ENCODE data around the gene ACSF3.
"Not testable (repeated sequence)": the region's sequence is repeated elsewhere in the genome, so short reads cannot be mapped to it uniquely, and the experiment has no call there.

ACSF3 gene

GRCh38 chr16:89073346-89074071 is 20.1 kb upstream of the ACSF3 start:
- no peak for DNase-seq (ENCODE audit: low spot score)

DNA sequence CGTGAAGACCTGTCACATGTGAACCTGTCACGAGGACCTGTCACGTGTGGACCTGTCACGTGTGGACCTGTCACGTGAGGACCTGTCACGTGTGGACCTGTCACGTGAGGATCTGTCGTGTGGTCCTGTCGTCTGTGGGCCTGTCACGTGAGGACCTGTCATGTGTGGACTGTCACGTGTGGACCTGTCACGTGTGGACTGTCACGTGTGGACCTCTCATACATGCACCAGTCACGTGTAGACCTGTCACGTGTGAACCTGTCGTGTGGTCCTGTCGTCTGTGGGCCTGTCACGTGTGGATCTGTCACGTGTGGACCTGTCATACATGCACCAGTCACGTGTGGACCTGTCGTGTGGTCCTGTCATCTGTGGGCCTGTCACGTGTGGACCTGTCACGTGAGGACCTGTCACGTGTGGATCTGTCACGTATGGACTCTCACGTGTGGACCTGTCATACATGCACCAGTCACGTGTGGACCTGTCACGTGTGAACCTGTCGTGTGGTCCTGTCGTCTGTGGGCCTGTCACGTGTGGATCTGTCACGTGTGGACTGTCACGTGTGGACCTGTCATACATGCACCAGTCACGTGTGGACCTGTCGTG is 19.5 kb upstream of the ACSF3 start:
- not testable (repeated sequence) for DNase-seq (ENCODE audit: low spot score)

- DNase-seq (ENCODE audit: low spot score) = no peak
These were observed 18.6 kb upstream of the ACSF3 start for GRCh38 chr16:89074803-89075688.

- no peak for DNase-seq (ENCODE audit: low spot score)
These were observed 17.5 kb upstream of the ACSF3 start for GRCh38 chr16:89076159-89076558.

- no peak for DNase-seq (ENCODE audit: low spot score)
These were observed 16.6 kb upstream of the ACSF3 start for GRCh38 chr16:89077076-89077475.

- no peak for DNase-seq (ENCODE audit: low spot score)
These were observed 15.5 kb upstream of the ACSF3 start for GRCh38 chr16:89078172-89078571.

DNA sequence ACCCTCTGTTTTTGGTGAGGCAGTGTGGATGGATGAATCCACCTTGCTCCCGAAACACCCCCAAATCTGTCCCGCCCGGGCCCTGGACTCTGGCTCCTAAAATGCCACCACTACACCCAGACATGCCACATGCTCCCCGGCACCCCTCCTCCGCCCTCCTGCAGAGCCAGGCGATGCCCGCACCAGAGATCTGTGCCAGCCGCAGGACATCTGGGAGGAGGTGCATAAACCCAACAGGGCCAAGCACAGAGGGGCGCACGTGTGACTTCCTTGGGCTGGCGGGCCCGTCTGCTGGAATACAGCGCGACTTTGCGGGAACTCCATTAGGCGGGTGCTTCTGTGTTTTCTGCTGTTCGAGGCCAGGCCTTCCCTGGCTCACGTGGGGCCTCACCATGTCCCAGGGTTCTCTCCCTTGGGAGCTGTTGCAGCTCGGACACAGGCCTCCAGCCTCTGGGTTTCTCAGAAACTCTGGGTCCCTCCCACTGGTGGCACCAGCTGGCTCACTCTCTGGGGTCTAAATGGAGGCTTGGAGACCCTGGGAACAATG is 14.1 kb upstream of the ACSF3 start:
- DNase-seq (ENCODE audit: low spot score) = no peak

DNA sequence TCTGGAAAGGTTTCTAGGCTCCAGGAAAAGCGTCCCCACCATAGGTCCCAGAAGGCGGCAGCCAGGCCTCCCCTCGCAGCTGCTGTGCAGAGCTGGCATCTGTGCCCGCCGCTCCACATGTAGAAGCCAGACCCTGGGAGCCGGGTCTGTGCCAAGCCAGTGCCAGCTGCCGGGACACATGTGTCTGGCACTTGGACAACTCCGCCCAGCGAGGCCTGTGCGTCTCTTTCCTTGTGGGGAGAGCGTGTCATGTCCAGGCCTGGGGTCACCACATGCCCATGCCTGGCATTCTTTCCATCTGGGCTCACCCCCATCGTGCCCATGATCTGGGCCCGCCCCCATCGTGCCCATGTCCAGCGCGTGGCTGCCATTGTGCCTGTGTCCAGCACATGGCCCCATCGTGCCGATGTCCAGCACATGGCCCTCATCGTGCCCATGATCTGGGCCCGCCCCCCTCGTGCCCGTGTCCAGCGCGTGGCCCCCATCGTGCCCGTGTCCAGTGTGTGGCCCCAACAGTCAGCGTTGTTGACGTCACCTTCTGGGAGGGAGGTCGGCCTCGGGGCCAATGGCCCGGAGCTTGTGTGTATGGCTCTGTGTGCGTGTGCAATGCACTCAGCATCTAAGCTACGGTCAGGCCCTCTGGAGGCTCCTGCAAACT is 13.3 kb upstream of the ACSF3 start:
- DNase-seq (ENCODE audit: low spot score) = no peak

DNA sequence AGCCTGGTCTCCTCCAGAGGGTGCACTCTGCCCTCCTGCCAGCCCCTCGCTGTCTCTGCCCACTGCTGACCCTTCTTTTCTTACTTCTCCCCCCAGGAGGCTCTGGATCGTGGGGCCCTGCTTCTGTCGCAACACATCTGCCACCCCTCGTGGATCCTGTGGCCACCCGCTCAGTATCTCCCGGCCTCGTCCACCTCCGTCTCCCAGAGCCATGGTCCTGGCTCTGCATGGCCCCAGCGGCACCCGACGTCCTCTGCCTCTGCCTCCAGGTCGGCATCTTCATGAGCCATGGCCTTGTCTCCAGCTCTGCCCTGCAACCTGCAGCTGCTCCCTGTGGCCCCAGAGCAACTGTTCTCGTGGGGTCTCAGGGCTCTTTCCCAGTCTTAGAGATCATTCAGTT is 12.1 kb upstream of the ACSF3 start:
- DNase-seq (ENCODE audit: low spot score) = no peak

DNA sequence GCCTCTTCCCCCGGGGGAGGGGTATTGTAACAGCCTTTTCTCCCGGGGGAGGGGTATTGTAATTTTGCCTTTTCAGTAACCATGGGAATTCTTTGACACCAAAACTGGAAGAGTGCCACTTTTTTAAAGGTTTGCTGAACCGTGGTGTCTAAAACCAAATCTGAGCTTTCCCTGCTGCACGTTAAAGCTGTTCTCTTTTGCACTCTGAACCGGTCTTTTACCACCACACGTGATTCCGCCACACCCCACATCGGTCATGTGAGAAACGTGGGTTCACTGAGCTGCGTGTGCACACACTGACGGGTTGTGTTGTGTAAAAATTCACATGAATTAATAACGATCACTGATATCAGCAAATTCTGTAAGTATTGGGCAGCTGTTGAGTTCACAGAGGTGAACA is 9.2 kb upstream of the ACSF3 start:
- no peak for DNase-seq (ENCODE audit: low spot score)

DNA sequence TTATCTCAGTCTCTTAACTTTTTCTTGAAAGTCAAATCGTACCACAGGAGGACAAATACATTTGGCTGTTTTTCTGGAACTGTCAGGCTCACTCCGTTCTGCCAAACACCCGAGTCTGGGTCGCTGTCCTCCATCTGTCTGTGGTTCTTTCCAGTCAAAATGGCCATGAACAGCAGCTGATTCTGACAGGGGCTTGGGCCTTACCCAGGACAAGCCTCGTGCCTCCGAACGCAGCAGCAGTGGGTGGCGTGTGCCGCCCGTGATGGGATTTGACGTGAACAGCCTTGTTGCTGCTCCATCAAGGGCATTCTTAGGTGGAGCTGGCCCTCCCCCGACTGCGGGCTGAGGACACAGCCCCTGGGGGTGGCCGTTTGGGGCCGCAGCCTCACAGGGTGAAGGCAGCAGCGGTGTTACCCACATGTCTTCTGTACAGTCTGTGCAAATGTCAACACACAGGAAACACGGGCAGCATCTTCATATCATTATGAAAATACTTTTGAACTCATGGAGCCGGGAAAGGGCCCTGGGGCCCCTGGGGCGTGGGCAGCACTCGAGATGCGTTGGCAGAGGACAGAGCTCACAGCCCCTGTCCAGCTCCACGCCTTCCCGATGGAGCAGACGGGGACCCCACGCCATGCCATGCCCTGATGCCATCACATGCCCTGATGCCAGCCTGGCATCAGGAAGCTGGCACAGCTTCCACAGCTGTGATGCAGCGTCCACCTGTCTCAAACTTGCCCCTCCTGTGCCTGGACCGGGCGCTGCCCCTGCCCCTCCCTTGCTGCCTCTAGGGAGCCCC is 8.6 kb upstream of the ACSF3 start:
- DNase-seq (ENCODE audit: low spot score) = no peak

GRCh38 chr16:89085755-89086154 is 7.9 kb upstream of the ACSF3 start:
- no peak for DNase-seq (ENCODE audit: low spot score)

- no peak for DNase-seq (ENCODE audit: low spot score)
These were observed 5.6 kb upstream of the ACSF3 start for GRCh38 chr16:89087922-89088497.

GRCh38 chr16:89089120-89089519 is 4.5 kb upstream of the ACSF3 start:
- no peak for DNase-seq (ENCODE audit: low spot score)

DNA sequence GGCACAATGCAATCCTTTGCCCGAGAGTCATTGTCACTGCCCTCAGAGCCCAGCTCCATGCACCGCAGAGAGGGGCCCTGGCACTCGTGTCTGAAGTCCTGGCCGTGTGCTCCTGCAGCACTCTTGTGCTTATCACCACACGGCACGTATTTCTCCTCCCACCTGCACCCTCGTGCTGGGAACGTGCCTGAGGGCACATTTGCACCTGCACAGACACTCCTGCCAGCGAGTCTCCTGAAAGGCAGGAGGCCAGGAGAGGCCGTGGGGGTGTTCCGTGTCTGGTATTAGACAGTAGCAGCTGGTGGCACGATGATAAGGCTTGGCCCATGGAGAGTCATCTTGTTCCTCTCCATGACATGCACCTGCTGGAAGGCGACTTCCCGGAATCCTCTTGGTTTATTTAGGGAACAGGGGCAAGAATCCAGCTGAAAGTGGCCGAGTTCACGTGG is 3.4 kb upstream of the ACSF3 start:
- DNase-seq (ENCODE audit: low spot score) = no peak

DNA sequence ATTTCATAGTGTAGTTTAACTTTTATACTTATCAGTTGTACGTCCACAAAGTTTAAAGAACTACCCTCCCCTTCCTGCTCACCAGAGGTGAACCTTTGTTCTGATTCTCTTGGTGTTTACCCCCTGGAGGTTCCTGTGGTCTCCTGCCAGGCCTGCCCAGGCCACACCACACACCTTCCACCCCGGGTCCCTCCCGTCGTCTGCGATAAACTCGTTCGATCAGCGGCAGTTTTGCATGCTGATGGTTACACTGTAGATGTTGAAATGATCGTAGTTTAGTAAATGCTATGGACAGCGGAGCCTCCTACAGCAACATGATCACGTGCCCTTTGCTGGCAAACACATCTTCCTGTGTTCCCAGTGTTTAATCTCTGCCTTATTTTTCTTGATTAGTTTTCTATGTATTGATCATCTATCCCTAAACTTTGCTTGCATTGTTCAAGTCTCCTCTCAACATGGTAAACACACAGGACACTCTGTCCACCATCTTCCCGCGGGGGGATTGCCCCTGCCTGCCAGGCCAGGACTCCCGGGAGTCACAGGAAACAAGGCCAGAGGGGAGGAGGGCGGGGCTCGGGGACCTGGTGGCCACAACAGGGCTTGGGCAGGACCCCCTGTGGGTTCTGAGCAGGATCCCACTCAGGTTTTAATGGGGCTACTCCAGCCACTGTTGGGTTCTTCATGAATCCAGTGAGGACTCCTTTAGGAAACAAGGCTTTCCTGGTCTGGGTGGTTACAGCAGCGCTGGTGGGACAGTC is 2.8 kb upstream of the ACSF3 start:
- no peak for DNase-seq (ENCODE audit: low spot score)

DNA sequence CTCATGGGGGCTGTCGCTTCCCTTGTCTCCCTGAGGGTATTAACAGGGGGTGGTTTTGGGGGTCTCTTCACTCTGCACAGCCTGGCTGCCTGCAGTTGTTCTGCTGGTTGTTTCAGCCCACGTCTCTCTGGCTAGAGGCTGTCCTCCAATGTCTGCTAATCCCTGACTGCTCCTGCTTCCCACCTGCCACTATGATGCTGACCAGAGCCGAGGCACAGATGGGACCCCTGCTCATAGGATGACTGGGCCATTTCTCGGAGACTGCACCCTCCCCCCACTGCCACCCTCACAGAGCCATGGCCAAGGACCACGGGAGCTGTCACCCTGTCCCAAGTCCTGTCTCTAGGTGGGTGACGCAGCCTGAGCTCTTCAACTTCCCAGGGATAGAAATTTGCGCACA is 1.6 kb upstream of the ACSF3 start:
- DNase-seq (ENCODE audit: low spot score) = no peak

DNA sequence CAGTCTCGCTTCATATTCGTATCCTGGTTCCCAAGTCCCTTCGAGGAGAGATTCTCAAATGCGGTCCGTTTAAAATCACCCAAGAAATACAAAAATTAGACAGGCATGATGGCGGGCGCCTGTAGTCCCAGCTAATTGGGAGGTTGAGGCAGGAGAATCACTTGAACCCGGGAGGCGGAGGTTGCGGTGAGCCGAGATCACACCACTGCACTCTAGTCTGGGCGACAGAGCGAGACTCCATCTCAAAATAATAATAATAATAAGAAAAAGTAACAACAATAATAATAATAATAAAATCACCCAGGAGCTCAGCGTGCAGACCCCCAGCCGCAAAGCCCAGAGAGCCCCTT is 425 bp upstream of the ACSF3 start:
- not testable (repeated sequence) for DNase-seq (ENCODE audit: low spot score)

DNA sequence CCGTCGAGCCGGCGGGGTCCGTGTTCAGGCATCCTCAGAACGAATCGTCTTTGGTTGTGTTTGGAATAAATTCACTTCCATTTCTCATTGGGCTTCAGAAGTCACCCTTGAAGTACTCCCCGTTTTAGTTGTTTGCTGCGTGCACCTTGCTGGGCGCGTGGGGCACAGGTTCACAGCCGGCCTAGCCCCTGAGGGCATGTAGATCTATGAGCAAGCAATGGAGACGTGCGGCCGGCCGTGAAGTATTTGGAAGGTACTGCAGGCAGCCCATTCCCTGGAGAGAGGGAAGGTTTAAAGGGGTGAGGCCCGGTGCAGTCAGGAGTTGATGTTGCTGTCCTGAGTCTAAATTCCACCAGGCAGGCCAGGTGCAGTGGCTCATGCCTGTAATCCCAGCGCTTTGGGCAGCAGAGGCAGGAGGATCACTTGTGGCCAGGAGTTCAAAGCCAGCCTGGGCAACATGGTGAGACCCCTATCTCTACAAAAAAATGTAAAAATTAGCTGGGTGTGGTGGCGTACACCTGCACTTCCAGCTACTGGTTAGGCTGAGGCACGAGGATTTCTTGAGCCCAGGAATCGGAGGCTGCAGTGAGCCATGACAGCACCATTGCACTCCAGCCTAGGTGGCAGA is 714 bp downstream of the ACSF3 start:
- DNase-seq (ENCODE audit: low spot score) = no peak

GRCh38 chr16:89094880-89095258 is 1.2 kb downstream of the ACSF3 start:
- no peak for DNase-seq (ENCODE audit: low spot score)

Data from COLO829 (cell line).